IMR-90 (cell line): ENCODE data around the gene TFIP11.

Source experiments
- POLR2A ChIP-seq: IDR thresholded peaks from 2 replicates; pipeline ENCODE4 v1.6.1; 2012; ENCODE audit warnings: mild to moderate bottlenecking, low read depth, low read length
- SMC3 ChIP-seq: fragments of 150-350 bp; IDR thresholded peaks from 2 replicates; pipeline ENCODE4 v1.6.1; 2016; ENCODE audit warnings: low read depth, mild to moderate bottlenecking, antibody characterized with exemption, low read length, moderate library complexity
- TF ChIP-seq, protein P1 (sequence below): conservative IDR thresholded peaks from 2 replicates; pipeline ENCODE4 v1.5.1; 2012; ENCODE audit warnings: mild to moderate bottlenecking, low read depth, low read length, improper control_type of control experiment
- TF ChIP-seq, protein P2 (sequence below): fragments of 150-350 bp; IDR thresholded peaks from 2 replicates; pipeline ENCODE4 v1.6.1; 2016; ENCODE audit warnings: low read depth, mild to moderate bottlenecking, low read length, moderate library complexity, borderline replicate concordance
- TF ChIP-seq, protein P3 (sequence below): fragments of 150-350 bp; IDR thresholded peaks from 2 replicates; pipeline ENCODE4 v1.6.1; 2017; ENCODE audit warnings: mild to moderate bottlenecking, antibody characterized with exemption, low read length, low read depth

DNA sequence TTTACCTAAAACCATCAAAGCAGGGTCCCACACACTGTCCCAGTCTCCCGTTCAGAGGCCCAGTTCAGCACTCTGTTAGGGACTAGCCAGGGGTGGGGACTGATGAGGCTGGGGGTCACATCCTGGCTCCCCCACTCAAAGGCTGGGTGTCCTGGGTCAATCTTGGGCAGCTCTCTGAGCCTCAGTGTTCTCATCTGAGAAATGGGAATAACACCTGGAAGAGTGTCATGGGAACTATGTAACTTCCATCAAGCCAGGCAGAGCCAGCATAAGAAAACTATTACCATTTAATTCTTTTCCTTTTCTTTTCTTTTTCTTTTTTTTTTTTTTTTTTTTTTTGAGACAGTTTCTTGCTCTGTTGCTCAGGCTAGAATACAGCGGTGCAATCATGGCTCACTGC lies 39.3 kb upstream of the TFIP11 start:
- TF ChIP-seq, protein P1, sequence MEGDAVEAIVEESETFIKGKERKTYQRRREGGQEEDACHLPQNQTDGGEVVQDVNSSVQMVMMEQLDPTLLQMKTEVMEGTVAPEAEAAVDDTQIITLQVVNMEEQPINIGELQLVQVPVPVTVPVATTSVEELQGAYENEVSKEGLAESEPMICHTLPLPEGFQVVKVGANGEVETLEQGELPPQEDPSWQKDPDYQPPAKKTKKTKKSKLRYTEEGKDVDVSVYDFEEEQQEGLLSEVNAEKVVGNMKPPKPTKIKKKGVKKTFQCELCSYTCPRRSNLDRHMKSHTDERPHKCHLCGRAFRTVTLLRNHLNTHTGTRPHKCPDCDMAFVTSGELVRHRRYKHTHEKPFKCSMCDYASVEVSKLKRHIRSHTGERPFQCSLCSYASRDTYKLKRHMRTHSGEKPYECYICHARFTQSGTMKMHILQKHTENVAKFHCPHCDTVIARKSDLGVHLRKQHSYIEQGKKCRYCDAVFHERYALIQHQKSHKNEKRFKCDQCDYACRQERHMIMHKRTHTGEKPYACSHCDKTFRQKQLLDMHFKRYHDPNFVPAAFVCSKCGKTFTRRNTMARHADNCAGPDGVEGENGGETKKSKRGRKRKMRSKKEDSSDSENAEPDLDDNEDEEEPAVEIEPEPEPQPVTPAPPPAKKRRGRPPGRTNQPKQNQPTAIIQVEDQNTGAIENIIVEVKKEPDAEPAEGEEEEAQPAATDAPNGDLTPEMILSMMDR, result no peak
- TF ChIP-seq POLR2A (no peak), SMC3 (no peak)
- TF ChIP-seq, protein P2, sequence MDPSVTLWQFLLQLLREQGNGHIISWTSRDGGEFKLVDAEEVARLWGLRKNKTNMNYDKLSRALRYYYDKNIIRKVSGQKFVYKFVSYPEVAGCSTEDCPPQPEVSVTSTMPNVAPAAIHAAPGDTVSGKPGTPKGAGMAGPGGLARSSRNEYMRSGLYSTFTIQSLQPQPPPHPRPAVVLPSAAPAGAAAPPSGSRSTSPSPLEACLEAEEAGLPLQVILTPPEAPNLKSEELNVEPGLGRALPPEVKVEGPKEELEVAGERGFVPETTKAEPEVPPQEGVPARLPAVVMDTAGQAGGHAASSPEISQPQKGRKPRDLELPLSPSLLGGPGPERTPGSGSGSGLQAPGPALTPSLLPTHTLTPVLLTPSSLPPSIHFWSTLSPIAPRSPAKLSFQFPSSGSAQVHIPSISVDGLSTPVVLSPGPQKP, result no peak
- TF ChIP-seq, protein P3, sequence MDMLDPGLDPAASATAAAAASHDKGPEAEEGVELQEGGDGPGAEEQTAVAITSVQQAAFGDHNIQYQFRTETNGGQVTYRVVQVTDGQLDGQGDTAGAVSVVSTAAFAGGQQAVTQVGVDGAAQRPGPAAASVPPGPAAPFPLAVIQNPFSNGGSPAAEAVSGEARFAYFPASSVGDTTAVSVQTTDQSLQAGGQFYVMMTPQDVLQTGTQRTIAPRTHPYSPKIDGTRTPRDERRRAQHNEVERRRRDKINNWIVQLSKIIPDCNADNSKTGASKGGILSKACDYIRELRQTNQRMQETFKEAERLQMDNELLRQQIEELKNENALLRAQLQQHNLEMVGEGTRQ, result no peak
